Astrocyte (in vitro differentiated cells and primary cell): ENCODE results near the gene ZNF469.

Experiments used
- EZH2 ChIP-seq: IDR thresholded peaks from 2 replicates; pipeline ENCODE4 v1.6.1; 2012; ENCODE audit warnings: mild to moderate bottlenecking, low read length, inconsistent platforms; ENCODE audit not compliant: insufficient read depth
- TF ChIP-seq, protein P1 (sequence below): IDR thresholded peaks from 2 replicates; pipeline ENCODE4 v1.5.1; 2011; ENCODE audit warnings: low read depth, mild to moderate bottlenecking, inconsistent platforms, low read length, moderate library complexity; ENCODE audit not compliant: insufficient read depth

DNA sequence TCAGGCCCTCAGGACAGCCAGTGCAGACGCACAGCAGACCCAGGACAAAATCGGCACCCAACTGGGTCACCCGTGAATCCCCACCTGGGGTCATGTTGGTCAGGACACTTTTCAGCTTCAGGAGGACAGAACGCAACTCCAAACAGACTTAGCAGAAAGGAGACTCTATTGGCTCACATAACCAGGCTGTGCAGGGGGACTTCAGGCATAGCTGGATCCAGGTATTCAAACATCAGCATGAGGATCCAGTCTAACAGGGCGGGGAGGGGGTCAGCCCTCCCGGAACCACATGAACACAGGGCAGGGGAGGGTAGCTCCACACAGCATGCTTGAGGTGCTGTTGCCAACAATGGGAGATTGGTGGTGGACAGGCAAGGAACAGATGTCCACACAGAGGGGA, 22.0 kb downstream of the ZNF469 start:
- TF ChIP-seq, protein P1, sequence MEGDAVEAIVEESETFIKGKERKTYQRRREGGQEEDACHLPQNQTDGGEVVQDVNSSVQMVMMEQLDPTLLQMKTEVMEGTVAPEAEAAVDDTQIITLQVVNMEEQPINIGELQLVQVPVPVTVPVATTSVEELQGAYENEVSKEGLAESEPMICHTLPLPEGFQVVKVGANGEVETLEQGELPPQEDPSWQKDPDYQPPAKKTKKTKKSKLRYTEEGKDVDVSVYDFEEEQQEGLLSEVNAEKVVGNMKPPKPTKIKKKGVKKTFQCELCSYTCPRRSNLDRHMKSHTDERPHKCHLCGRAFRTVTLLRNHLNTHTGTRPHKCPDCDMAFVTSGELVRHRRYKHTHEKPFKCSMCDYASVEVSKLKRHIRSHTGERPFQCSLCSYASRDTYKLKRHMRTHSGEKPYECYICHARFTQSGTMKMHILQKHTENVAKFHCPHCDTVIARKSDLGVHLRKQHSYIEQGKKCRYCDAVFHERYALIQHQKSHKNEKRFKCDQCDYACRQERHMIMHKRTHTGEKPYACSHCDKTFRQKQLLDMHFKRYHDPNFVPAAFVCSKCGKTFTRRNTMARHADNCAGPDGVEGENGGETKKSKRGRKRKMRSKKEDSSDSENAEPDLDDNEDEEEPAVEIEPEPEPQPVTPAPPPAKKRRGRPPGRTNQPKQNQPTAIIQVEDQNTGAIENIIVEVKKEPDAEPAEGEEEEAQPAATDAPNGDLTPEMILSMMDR, result no peak
- TF ChIP-seq EZH2, result no peak
